ENCODE measurements around the gene PCP4.

The PCP4 gene

GRCh38 chr21:39924577-39925308, 57.5 kb downstream of the PCP4 start:
- no peak for DNase-seq (ENCODE audit: low read depth)

- DNase-seq (ENCODE audit: low read depth) = no peak
These were observed 60.2 kb downstream of the PCP4 start for GRCh38 chr21:39927304-39927886.

- DNase-seq (ENCODE audit: low read depth) = no peak
These were observed 65.1 kb downstream of the PCP4 start for GRCh38 chr21:39932335-39932734.

GRCh38 chr21:39934895-39935294, 67.7 kb downstream of the PCP4 start:
- no peak for DNase-seq (ENCODE audit: low read depth)

- DNase-seq (ENCODE audit: low read depth) = no peak
These were observed 68.5 kb downstream of the PCP4 start for GRCh38 chr21:39935716-39936115.

GRCh38 chr21:39938086-39938625, 70.9 kb downstream of the PCP4 start:
- DNase-seq (ENCODE audit: low read depth) = no peak

DNA sequence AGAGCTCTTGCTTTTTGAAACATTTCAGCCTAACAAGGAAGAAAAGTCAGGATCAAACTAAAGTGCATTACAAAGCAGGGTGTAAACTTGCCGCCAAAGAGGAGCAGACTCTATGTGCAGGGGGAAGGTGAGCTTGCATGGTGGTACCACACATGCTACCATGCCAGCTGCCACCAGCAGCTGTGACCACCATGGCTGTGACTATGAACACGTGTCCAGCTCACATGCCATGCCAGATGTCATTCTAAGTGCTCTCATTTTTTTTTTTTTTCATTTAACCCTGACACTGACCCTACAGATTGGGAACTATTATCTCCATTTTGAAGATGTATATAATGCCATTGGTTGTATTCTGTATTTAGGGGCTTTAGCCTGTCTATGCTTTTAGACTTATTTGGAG, 79.0 kb downstream of the PCP4 start:
- no peak for DNase-seq (ENCODE audit: low read depth)

DNA sequence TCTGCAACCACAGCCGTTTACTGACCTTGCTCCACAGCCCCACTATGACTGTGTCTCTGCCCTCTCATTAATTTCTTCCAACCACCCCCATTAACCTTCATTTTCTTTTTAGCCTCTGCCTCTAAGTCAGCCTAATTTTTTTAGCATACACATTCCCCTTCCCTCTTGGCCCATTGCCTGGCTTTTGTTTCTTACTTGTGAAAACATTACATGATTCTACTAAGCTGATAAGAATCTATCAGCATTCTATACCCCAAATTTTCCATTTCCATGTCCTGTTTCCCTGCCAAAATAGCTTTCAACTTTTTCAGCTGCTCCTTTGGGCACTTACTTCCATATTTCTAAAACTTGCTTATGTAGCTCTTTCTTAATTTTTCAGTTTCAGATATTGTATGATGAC, 79.8 kb downstream of the PCP4 start:
- DNase-seq (ENCODE audit: low read depth) = no peak

GRCh38 chr21:39951183-39952101, 84.2 kb downstream of the PCP4 start:
- no peak for DNase-seq (ENCODE audit: low read depth)

DNA sequence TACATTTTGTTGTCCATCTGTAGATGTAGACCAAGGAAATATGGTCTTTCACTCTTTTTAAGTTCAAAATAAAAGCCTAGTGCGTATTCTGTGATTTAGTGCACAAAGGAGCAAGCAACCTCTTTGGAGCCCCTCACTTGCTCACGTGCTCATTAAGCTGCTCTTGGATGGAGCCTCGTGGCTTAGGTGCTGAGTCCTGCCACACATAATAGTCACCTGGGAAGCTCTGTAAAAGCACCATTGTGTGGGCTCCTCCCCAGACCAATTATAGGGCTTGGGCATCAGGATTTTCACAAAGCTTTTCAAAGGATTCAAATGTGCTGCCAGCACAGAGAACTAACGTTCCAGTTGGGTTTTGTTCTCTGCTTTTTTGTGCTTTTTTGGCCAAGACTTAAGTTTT, 85.0 kb downstream of the PCP4 start:
- no peak for DNase-seq (ENCODE audit: low read depth)

DNA sequence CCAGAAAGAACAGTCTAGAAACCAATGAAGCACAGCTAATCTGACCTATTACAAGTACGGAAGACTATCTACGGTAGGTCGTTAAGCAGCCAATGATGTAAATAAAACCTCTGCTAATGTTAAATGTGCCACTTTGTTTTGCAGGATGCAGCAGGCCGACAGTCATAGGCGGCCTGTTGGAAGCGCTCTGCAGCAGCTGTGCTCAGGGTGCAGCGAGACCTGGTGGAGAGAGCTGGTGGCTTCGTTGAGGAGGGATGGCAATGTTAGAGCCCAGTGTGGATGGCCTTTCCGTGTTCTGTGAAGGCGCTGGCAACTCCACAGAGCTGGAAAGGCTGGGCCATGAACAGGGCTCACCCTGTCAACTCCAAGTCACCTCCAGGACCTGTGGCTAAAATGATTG, 87.3 kb downstream of the PCP4 start:
- DNase-seq (ENCODE audit: low read depth) = no peak

DNA sequence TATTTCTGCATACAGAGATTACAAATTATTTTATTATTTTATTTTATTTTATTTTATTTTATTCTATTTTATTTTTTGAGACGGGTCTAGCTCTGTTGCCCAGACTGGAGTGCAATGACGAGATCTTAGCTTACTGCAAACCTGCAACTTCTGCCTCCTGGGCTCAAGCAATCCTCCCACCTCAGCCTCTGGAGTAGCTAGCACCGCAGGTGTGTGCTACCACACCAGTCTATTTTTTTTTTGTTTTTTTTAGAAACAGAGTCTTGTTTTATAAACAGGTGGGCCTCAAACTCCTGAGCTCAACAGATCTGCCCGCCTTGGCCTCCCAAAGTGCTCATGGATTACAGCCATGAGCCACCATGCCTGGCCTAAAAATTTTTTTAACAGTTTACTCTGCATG, 88.1 kb downstream of the PCP4 start:
- DNase-seq (ENCODE audit: low read depth) = no peak

- no peak for DNase-seq (ENCODE audit: low read depth)
These were observed 89.3 kb downstream of the PCP4 start for GRCh38 chr21:39956586-39956985.

DNA sequence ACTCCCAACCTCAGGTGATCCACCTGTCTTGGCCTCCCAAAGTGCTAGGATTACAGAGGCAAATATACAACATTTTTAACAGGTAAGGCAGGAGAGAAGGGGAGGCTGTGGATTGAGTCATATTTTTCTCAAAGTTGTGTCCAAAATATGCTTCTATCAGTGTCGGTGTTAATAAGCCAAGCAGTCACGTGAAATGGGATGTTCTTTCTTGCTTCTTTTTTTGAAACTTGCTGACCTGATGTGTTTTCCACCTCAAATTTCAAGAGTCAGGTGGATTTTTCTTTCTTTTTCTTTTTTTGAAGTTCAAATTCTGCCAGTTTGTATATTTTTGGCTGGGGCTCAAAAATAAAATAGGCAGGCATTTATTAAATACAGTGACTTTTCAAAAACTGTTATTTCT, 91.5 kb downstream of the PCP4 start:
- DNase-seq (ENCODE audit: low read depth) = no peak

DNA sequence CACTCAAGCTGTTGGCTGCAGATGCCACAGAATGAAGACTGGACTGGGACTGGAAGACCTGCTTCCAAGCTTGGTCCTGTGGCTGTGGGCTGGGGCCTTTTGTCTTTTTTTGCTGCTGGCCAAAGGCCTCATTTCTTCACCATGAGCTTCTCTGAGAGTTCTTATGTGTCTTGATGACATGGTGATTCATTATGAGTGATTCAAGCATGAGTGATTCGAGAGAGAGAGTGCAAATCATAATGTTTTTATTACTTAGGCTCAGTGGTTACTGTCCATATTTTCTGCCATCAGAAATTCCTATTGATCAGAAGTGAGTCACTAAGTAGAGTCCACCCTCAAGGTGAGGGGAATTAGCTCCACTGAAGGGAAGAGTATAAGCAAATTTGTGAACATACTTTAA, 94.0 kb downstream of the PCP4 start:
- no peak for DNase-seq (ENCODE audit: low read depth)

- no peak for DNase-seq (ENCODE audit: low read depth)
These were observed 97.8 kb downstream of the PCP4 start for GRCh38 chr21:39965026-39965425.

GRCh38 chr21:39966786-39967185, 99.5 kb downstream of the PCP4 start:
- no peak for DNase-seq (ENCODE audit: low read depth)

- no peak for DNase-seq (ENCODE audit: low read depth)
These were observed 100.8 kb downstream of the PCP4 start for GRCh38 chr21:39968010-39968409.

- no peak for DNase-seq (ENCODE audit: low read depth)
These were observed 102.6 kb downstream of the PCP4 start for GRCh38 chr21:39969691-39970364.

DNA sequence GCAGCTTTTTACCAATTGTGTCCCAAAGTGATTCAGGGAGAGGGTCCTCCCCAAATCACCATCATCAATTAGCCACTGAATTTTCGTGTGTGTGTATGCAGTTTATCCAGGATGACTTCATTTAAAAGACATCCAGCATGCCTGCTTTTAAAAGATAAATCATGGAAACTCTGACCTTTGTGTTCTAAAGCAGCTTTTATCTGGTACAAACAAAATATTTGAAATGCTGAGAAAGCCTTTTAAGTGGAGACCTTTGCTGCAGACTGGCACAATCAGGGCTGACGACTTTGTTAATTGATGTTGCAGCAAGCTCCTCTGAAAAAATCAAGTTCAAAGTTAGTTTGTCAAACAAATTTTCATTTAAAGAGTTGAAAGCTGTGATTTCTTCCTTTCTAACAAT, 104.7 kb downstream of the PCP4 start:
- DNase-seq (ENCODE audit: low read depth) = no peak

GRCh38 chr21:39972471-39972870, 105.2 kb downstream of the PCP4 start:
- DNase-seq (ENCODE audit: low read depth) = no peak
